HEK293T (cell line): Measurements from ENCODE around the gene AK1.

Experiments used
- ARNT ChIP-seq: fragments of 450-650 bp; IDR thresholded peaks from 2 replicates; pipeline ENCODE4 v1.6.1; 2017; ENCODE audit warnings: mild to moderate bottlenecking
- BHLHE40 ChIP-seq: fragments of 450-650 bp; IDR thresholded peaks from 2 replicates; pipeline ENCODE4 v1.6.1; 2016; ENCODE audit warnings: mild to moderate bottlenecking, moderate library complexity, borderline replicate concordance
- ELF4 ChIP-seq: fragments of 450-650 bp; IDR thresholded peaks from 2 replicates; pipeline ENCODE4 v1.6.1; 2017; ENCODE audit warnings: antibody characterized with exemption
- FOXA1 ChIP-seq: fragments of 450-650 bp; IDR thresholded peaks from 2 replicates; pipeline ENCODE4 v1.6.1; 2016; ENCODE audit warnings: mild to moderate bottlenecking
- FOXK2 ChIP-seq: fragments of 450-650 bp; IDR thresholded peaks from 2 replicates; pipeline ENCODE4 v1.6.1; 2016; ENCODE audit warnings: mild to moderate bottlenecking
- FOXM1 ChIP-seq: fragments of 450-650 bp; IDR thresholded peaks from 2 replicates; pipeline ENCODE4 v1.6.1; 2017; ENCODE audit warnings: mild to moderate bottlenecking, borderline replicate concordance
- HDGF ChIP-seq: fragments of 450-650 bp; IDR thresholded peaks from 2 replicates; pipeline ENCODE4 v1.6.1; 2017; ENCODE audit warnings: antibody characterized with exemption, borderline replicate concordance
- NFRKB ChIP-seq: fragments of 450-650 bp; IDR thresholded peaks from 2 replicates; pipeline ENCODE4 v1.6.1; 2016; ENCODE audit warnings: mild to moderate bottlenecking, moderate library complexity
- PKNOX1 ChIP-seq: fragments of 450-650 bp; IDR thresholded peaks from 2 replicates; pipeline ENCODE4 v1.6.1; 2016
- SP1 ChIP-seq: fragments of 450-650 bp; IDR thresholded peaks from 2 replicates; pipeline ENCODE4 v1.6.1; 2017
- SUZ12 ChIP-seq: fragments of 450-650 bp; IDR thresholded peaks from 2 replicates; pipeline ENCODE4 v1.6.1; 2016; ENCODE audit warnings: mild to moderate bottlenecking
- TARDBP ChIP-seq: fragments of 450-650 bp; IDR thresholded peaks from 2 replicates; pipeline ENCODE4 v1.6.1; 2016
- ZNF384 ChIP-seq: fragments of 450-650 bp; IDR thresholded peaks from 2 replicates; pipeline ENCODE4 v1.6.1; 2016

- TF ChIP-seq ARNT (no peak), SUZ12 (no peak), PKNOX1 (no peak), ELF4 (no peak), SP1 (no peak), BHLHE40 (no peak), TARDBP (no peak), FOXM1 (no peak), FOXK2 (no peak), HDGF (no peak), FOXA1 (no peak), NFRKB (no peak), ZNF384 (peak; percentile 50; the same call in 1 of the 2 replicates)
Measured at GRCh38 chr9:127886401-127886972, 9.0 kb upstream of the AK1 start.
